Muscle of back (tissue), 11 donors: ENCODE data around the gene CSRP1. TPM values are rescaled to one million over a fixed set of nuclear protein-coding genes. Genes with fewer than 3 reads are reported as not detected.
"Not testable (repeated sequence)": the region's sequence is repeated elsewhere in the genome, so short reads cannot be mapped to it uniquely, and the experiment has no call there.

ENCODE experiments used
- DNase-seq, 3 donors: peaks; one replicate each; pipeline versions ENCODE4 v3.0.0 to v3.0.0-alpha.2; 2013
- polyA plus RNA-seq, 10 donors: library from polyadenylated mRNA; unstranded; fragments of 120-200 nt; gene quantifications; one replicate each; pipeline ENCODE4 v1.2.1, GENCODE V29; 2013; ENCODE audit not compliant: insufficient read length in 10 of 10

The CSRP1 gene
- polyA plus RNA-seq, 10 donors = 36.7 to 51.4 (median 43.6) TPM

GRCh38 chr1:201499191-201499590 lies 7.7 kb downstream of the CSRP1 start:
- DNase-seq = no peak

- DNase-seq = no peak
These were observed 8.3 kb downstream of the CSRP1 start for GRCh38 chr1:201498621-201499020.

GRCh38 chr1:201497935-201498509 lies 8.9 kb downstream of the CSRP1 start:
- no peak for DNase-seq

- no peak for DNase-seq
These were observed 10.6 kb downstream of the CSRP1 start for GRCh38 chr1:201496296-201496690.

- peak in 2 of 3 donors; percentile 69 to 86 for DNase-seq
These were observed 11.2 kb downstream of the CSRP1 start for GRCh38 chr1:201495551-201496295.

- peak in 1 of 3 donors; percentile 66 for DNase-seq
These were observed 12.9 kb downstream of the CSRP1 start for GRCh38 chr1:201493757-201494617.

GRCh38 chr1:201493026-201493656 lies 13.8 kb downstream of the CSRP1 start:
- DNase-seq = not testable (repeated sequence)

- no peak for DNase-seq
These were observed 14.9 kb downstream of the CSRP1 start for GRCh38 chr1:201491896-201492511.

GRCh38 chr1:201490708-201491131 lies 16.2 kb downstream of the CSRP1 start:
- DNase-seq = no peak

GRCh38 chr1:201489643-201490261 lies 17.2 kb downstream of the CSRP1 start:
- DNase-seq = no peak

- DNase-seq = peak in 1 of 3 donors; percentile 82
These were observed 17.9 kb downstream of the CSRP1 start for GRCh38 chr1:201488830-201489589.

- no peak for DNase-seq
These were observed 19.2 kb downstream of the CSRP1 start for GRCh38 chr1:201487742-201488141.

- DNase-seq = no peak
These were observed 20.7 kb downstream of the CSRP1 start for GRCh38 chr1:201486187-201486586.

- no peak for DNase-seq
These were observed 21.6 kb downstream of the CSRP1 start for GRCh38 chr1:201485184-201485774.

- no peak for DNase-seq
These were observed 23.5 kb downstream of the CSRP1 start for GRCh38 chr1:201483373-201483949.

- no peak for DNase-seq
These were observed 24.2 kb downstream of the CSRP1 start for GRCh38 chr1:201482755-201483154.

- peak; percentile 60 to 87 (median 80) for DNase-seq
These were observed 25.0 kb downstream of the CSRP1 start for GRCh38 chr1:201481761-201482493.

- peak in 1 of 3 donors; percentile 45 for DNase-seq
These were observed 25.9 kb downstream of the CSRP1 start for GRCh38 chr1:201481004-201481380.
